ENCODE data around the gene PRR14.

The PRR14 gene

DNA sequence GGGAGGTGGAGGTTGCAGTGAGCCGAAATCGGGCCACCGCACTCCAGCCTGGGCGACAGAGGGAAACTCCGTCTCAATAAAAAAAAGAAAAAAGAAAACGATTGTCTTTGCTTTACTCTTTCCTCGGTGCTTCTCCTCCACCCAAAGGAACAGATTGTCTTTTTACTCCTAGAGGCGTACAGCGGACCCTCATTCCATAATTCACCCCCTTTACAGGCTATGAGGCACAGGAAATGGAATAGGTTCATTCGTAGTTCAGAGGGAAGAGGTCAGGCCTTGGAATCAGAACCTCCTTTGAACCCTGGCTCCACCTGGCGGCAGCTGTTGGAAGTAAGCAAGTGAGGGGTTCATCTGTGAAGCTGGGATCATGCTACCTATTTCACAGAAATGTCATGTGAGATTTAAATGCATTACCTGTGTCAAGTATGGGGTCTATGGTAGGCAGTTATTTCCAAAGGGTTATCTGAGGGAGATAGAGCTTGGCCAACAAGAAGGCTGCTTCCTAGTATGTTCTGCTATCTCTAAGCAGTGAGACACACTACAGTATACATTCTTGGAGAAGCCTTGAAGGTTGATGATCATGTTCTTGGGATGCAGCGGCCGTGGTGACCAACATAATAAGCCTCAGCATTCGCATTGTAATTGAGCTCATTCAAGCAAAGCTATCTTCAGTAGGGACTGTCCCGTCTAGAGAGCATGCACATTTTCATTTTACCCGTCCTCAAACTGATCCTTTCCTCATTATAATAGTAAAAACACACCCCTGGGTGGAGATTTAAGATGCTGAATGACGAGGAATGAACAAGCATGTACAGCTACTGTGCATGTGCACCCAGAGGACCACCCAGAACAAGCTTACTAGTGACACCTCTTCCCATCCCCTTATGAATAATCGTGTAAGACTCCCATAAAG is 21.9 kb upstream of the PRR14 start (continued):
- TF ChIP-seq ZNF433 (tag by site-specific recombination; IDR thresholded peaks at IDR 0.05; ENCODE audit: low read depth) (no peak), HOXC10 (CRISPR knock-in tag; IDR thresholded peaks at IDR 0.05) (no peak), ZNF792 (tag by site-specific recombination; IDR thresholded peaks at IDR 0.05) (no peak), ZNF558 (tag by site-specific recombination; IDR thresholded peaks at IDR 0.05) (no peak), FEZF1 (tag by site-specific recombination; IDR thresholded peaks at IDR 0.05) (no peak), HOXD13 (CRISPR knock-in tag; IDR thresholded peaks at IDR 0.05; ENCODE audit: borderline replicate concordance) (no peak), ZBTB7A (tag by site-specific recombination; IDR thresholded peaks at IDR 0.05; ENCODE audit: low read depth) (no peak), BCL11B (tag by site-specific recombination; IDR thresholded peaks at IDR 0.05; ENCODE audit: low read depth) (no peak), ZSCAN30 (tag by site-specific recombination; IDR thresholded peaks at IDR 0.05) (peak; percentile 62; the same call in 1 of the 2 replicates), SETDB1 (IDR thresholded peaks at IDR 0.05; ENCODE audit: insufficient read length, low read length) (no peak), YY1 (tag by site-specific recombination; IDR thresholded peaks at IDR 0.05) (no peak), ZNF654 (tag by site-specific recombination; IDR thresholded peaks at IDR 0.05; ENCODE audit: low read depth) (peak; percentile 78), ZNF623 (tag by site-specific recombination; IDR thresholded peaks at IDR 0.05) (no peak), ZNF2 (tag by site-specific recombination; IDR thresholded peaks at IDR 0.05) (peak; percentile 84), ZFHX2 (tag by site-specific recombination; conservative IDR thresholded peaks at IDR 0.05) (no peak), ZBTB20 (tag by site-specific recombination; IDR thresholded peaks at IDR 0.05) (no peak), ZNF747 (tag by site-specific recombination; IDR thresholded peaks at IDR 0.05) (no peak), SCRT2 (tag by site-specific recombination; IDR thresholded peaks at IDR 0.05) (no peak), ZNF341 (tag by site-specific recombination; IDR thresholded peaks at IDR 0.05; ENCODE audit: low read depth) (no peak), ZNF239 (tag by site-specific recombination; IDR thresholded peaks at IDR 0.05) (no peak), ZSCAN16 (tag by site-specific recombination; IDR thresholded peaks at IDR 0.05) (no peak), OVOL3 (tag by site-specific recombination; IDR thresholded peaks at IDR 0.05) (no peak), ZNF837 (tag by site-specific recombination; IDR thresholded peaks at IDR 0.05) (no peak), ZNF174 (tag by site-specific recombination; IDR thresholded peaks at IDR 0.05) (no peak), ZNF302 (tag by site-specific recombination; IDR thresholded peaks at IDR 0.05; ENCODE audit: low read depth) (no peak), RBAK (tag by site-specific recombination; IDR thresholded peaks at IDR 0.05) (no peak), ZNF292 (tag by site-specific recombination; IDR thresholded peaks at IDR 0.05; ENCODE audit: borderline replicate concordance, low read depth) (no peak), ZNF214 (tag by site-specific recombination; IDR thresholded peaks at IDR 0.05; ENCODE audit: borderline replicate concordance) (no peak), WT1 (tag by site-specific recombination; IDR thresholded peaks at IDR 0.05) (no peak)
- TF ChIP-seq, protein P1, sequence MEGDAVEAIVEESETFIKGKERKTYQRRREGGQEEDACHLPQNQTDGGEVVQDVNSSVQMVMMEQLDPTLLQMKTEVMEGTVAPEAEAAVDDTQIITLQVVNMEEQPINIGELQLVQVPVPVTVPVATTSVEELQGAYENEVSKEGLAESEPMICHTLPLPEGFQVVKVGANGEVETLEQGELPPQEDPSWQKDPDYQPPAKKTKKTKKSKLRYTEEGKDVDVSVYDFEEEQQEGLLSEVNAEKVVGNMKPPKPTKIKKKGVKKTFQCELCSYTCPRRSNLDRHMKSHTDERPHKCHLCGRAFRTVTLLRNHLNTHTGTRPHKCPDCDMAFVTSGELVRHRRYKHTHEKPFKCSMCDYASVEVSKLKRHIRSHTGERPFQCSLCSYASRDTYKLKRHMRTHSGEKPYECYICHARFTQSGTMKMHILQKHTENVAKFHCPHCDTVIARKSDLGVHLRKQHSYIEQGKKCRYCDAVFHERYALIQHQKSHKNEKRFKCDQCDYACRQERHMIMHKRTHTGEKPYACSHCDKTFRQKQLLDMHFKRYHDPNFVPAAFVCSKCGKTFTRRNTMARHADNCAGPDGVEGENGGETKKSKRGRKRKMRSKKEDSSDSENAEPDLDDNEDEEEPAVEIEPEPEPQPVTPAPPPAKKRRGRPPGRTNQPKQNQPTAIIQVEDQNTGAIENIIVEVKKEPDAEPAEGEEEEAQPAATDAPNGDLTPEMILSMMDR (tag by site-specific recombination; IDR thresholded peaks at IDR 0.05): peak; percentile 83
- TF ChIP-seq, protein P2, sequence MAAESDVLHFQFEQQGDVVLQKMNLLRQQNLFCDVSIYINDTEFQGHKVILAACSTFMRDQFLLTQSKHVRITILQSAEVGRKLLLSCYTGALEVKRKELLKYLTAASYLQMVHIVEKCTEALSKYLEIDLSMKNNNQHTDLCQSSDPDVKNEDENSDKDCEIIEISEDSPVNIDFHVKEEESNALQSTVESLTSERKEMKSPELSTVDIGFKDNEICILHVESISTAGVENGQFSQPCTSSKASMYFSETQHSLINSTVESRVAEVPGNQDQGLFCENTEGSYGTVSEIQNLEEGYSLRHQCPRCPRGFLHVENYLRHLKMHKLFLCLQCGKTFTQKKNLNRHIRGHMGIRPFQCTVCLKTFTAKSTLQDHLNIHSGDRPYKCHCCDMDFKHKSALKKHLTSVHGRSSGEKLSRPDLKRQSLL (tag by site-specific recombination; IDR thresholded peaks at IDR 0.05): no peak
- TF ChIP-seq, protein P3, sequence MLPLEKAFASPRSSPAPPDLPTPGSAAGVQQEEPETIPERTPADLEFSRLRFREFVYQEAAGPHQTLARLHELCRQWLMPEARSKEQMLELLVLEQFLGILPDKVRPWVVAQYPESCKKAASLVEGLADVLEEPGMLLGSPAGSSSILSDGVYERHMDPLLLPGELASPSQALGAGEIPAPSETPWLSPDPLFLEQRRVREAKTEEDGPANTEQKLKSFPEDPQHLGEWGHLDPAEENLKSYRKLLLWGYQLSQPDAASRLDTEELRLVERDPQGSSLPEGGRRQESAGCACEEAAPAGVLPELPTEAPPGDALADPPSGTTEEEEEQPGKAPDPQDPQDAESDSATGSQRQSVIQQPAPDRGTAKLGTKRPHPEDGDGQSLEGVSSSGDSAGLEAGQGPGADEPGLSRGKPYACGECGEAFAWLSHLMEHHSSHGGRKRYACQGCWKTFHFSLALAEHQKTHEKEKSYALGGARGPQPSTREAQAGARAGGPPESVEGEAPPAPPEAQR (tag by site-specific recombination; IDR thresholded peaks at IDR 0.05): no peak
- TF ChIP-seq, protein P4, sequence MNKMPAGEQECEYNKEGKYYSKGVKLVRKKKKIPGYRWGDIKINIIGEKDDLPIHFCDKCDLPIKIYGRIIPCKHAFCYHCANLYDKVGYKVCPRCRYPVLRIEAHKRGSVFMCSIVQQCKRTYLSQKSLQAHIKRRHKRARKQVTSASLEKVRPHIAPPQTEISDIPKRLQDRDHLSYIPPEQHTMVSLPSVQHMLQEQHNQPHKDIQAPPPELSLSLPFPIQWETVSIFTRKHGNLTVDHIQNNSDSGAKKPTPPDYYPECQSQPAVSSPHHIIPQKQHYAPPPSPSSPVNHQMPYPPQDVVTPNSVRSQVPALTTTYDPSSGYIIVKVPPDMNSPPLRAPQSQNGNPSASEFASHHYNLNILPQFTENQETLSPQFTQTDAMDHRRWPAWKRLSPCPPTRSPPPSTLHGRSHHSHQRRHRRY (tag by site-specific recombination; IDR thresholded peaks at IDR 0.05): no peak
